Peyer's patch (tissue), 4 donors: ENCODE measurements around the gene PCNX2. TPM values are rescaled to one million over a fixed set of nuclear protein-coding genes. Genes with fewer than 3 reads are reported as not detected.

Experiments
- DNase-seq, 3 donors: peaks; one replicate each; pipeline ENCODE4 v3.0.0-alpha.2; 2017 to 2019
- H3K27ac ChIP-seq, 4 donors: fragments of 200-600 bp; sonication (generic); one replicate each; pipeline ENCODE4 v1.5.1; 2016 to 2019
- H3K27me3 ChIP-seq, 2 donors: fragments of 200-600 bp; sonication (generic); one replicate each; pipeline ENCODE4 v1.5.1; 2019
- H3K36me3 ChIP-seq, 3 donors: fragments of 200-600 bp; sonication (generic); one replicate each; pipeline ENCODE4 v1.5.1; 2016 to 2019
- H3K4me1 ChIP-seq, 4 donors: fragments of 200-600 bp; sonication (generic); one replicate each; pipeline ENCODE4 v1.5.1; 2016 to 2019
- H3K4me3 ChIP-seq, 4 donors: fragments of 200-600 bp; sonication (generic); 1 replicate in 3 of 4; 2 replicates in 1 of 4; pipeline ENCODE4 v1.5.1; 2016 to 2019; ENCODE audit warnings: mild to moderate bottlenecking in 1 of 4
- H3K9me3 ChIP-seq, 4 donors: fragments of 200-600 bp; sonication (generic); one replicate each; pipeline ENCODE4 v1.5.1; 2016 to 2019; ENCODE audit warnings: mild to moderate bottlenecking in 1 of 4
- POLR2A ChIP-seq, 2 donors: fragments of 450-650 bp; IDR thresholded peaks; one replicate each; pipeline ENCODE4 v1.5.1; 2017; ENCODE audit warnings: antibody characterized with exemption in 2 of 2, mild to moderate bottlenecking in 2 of 2, moderate library complexity in 2 of 2
- total RNA-seq, 4 donors: library from RNA; depleted of rRNA; stranded (reverse); fragments of >200 nt; gene quantifications; one replicate each; pipeline ENCODE4 v1.1.0, GENCODE V29; 2016
- TF ChIP-seq, protein P1 (sequence below), 6 experiments: fragments of 450-650 bp in 4 of 6; fragments of 200-600 bp in 2 of 6; sonication (generic) in 1 of 6; IDR thresholded peaks; one replicate each; pipeline ENCODE4 v1.5.1; 2017 to 2019; ENCODE audit warnings: antibody characterized with exemption in 6 of 6, mild to moderate bottlenecking in 3 of 6, moderate library complexity in 1 of 6

PCNX2 gene
- total RNA-seq, 4 donors from 2014 or later = 6.3 to 79.2 (median 18.9) TPM

DNA sequence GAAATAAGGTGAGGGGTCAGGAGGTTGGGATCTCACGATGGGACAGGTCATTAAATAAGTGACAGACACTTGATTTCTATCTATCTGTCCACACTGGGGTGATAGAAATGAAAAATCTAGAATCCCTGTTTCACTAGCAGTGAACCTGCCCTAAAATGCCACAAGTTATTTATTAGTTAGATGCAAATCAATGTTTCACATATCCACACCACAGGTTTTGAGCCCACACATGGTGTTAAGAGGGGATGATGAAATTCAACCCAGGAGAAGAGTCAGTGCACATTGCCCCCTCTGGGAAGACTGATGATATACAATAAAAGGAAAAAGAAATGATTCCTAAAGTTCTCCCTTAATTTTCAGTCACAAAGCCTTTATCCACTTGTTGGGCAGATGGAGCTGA is 355.3 kb downstream of the PCNX2 start:
- no peaks in the 10 kb centered on the region for H3K9me3 ChIP-seq
- no peak overlapping the region for H3K27ac ChIP-seq
- H3K27me3 ChIP-seq = no peaks in the 10 kb centered on the region
- H3K4me3 ChIP-seq = no peak overlapping the region
- no peak for DNase-seq
- no peaks in the 10 kb centered on the region for H3K36me3 ChIP-seq
- no peaks in the 10 kb centered on the region for H3K4me1 ChIP-seq
- TF ChIP-seq, protein P1, sequence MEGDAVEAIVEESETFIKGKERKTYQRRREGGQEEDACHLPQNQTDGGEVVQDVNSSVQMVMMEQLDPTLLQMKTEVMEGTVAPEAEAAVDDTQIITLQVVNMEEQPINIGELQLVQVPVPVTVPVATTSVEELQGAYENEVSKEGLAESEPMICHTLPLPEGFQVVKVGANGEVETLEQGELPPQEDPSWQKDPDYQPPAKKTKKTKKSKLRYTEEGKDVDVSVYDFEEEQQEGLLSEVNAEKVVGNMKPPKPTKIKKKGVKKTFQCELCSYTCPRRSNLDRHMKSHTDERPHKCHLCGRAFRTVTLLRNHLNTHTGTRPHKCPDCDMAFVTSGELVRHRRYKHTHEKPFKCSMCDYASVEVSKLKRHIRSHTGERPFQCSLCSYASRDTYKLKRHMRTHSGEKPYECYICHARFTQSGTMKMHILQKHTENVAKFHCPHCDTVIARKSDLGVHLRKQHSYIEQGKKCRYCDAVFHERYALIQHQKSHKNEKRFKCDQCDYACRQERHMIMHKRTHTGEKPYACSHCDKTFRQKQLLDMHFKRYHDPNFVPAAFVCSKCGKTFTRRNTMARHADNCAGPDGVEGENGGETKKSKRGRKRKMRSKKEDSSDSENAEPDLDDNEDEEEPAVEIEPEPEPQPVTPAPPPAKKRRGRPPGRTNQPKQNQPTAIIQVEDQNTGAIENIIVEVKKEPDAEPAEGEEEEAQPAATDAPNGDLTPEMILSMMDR (IDR thresholded peaks at IDR 0.05) = no peak

DNA sequence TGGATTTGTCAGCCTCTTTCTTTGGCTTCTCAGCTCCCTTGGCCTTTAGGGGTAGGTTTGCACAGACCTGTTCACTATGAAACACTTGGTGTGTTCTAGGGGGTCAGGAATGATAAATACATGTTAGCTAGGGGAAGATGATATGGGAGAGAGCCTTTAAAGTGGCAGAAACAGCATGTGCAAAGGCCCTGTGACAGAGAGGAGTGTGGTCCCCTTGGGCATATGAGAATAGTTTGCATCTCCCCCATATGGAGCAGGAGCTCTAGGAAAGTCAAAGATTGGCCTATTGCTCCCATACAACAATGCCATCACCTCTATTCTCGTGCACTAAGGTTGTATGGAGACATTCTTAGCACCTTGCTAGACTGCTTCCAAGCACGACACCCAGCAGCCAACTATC is 355.8 kb downstream of the PCNX2 start:
- Histone ChIP-seq H3K9me3 (no peaks in the 10 kb centered on the region), H3K27me3 (no peaks in the 10 kb centered on the region), H3K4me3 (no peak overlapping the region), H3K36me3 (no peaks in the 10 kb centered on the region), H3K4me1 (no peaks in the 10 kb centered on the region), H3K27ac (no peak overlapping the region)
- no peak for DNase-seq
- TF ChIP-seq, protein P1 (IDR thresholded peaks at IDR 0.05) = no peak
- TF ChIP-seq POLR2A (IDR thresholded peaks at IDR 0.05) = no peak

DNA sequence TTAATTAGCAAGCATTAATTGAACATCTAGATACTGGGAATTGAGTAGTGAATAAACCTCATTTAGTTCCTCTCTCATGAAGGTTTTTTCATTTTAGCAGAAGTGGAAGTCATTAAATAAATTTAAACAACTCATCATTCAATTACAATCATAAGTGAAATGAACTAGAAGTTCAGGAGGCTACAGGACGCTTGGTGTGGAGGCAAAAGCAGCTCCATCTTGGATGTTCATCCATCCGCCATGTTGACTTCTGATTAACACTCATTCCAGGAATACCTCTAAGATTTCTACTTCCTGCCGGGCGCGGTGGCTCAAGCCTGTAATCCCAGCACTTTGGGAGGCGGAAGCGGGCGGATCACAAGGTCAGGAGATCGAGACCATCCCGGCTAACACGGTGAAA is 356.6 kb downstream of the PCNX2 start:
- TF ChIP-seq, protein P1 (IDR thresholded peaks at IDR 0.05) = no peak
- TF ChIP-seq POLR2A (IDR thresholded peaks at IDR 0.05) = no peak
- Histone ChIP-seq H3K4me3 (no peak overlapping the region), H3K27ac (no peak overlapping the region), H3K27me3 (no peaks in the 10 kb centered on the region), H3K9me3 (no peaks in the 10 kb centered on the region), H3K36me3 (no peaks in the 10 kb centered on the region), H3K4me1 (no peaks in the 10 kb centered on the region)
- DNase-seq = no peak

DNA sequence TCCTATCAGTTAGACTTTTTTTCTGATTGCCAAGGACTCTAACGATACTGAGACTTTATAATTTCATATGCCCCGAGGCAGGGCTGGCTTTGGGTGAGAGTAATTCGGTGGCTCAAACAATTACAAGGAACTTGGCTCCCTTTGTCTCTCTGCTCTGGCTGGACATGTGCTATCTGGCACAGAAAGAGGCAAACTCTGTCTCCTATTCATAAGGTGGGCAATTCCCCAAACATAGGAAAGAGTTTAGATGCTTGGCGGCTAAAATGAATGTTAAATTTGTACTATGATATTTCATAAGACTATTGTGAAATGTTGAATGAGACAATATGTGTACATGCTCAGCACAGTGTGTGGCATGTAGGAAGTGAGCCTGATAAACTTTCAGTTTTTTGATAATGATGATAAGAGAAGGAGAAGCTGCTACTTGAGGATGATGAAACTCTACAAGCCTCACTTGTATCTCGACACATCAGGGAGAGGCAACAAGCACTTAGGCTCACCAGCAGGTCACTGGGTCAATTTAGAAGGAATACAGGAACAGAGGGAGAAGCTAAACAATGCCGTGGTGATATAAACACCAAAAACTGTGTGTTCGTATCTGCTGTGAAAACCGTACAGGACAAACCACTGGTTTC is 357.7 kb downstream of the PCNX2 start:
- no peak for DNase-seq
- no peak overlapping the region for H3K27ac ChIP-seq
- H3K36me3 ChIP-seq = no peaks in the 10 kb centered on the region
- no peak overlapping the region for H3K4me3 ChIP-seq
- H3K27me3 ChIP-seq = no peaks in the 10 kb centered on the region
- no peaks in the 10 kb centered on the region for H3K4me1 ChIP-seq
- TF ChIP-seq, protein P1 (IDR thresholded peaks at IDR 0.05) = no peak
- TF ChIP-seq POLR2A (IDR thresholded peaks at IDR 0.05) = no peak
- no peaks in the 10 kb centered on the region for H3K9me3 ChIP-seq

DNA sequence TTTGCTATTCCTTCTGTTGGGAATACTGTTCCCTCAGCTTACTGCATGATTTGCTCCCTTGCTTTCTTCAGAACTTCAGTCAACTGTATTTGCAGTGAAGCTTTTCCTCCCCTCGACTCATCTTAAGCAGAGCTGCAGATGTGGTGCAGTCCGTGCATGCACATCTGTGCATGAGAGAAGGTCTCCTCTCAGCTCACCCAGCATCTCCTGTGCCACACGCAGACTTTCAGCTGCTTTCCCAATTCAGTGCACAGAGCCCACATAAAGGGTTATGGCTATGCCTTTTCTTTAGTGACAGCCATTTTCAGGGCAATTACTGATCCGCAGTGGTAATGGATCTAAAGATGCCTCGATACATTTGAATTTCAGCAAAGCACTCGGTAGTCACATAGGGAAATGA is 358.6 kb downstream of the PCNX2 start:
- no peak for DNase-seq
- no peaks in the 10 kb centered on the region for H3K36me3 ChIP-seq
- no peaks in the 10 kb centered on the region for H3K9me3 ChIP-seq
- TF ChIP-seq POLR2A (IDR thresholded peaks at IDR 0.05) = no peak
- TF ChIP-seq, protein P1 (IDR thresholded peaks at IDR 0.05) = no peak
- H3K4me1 ChIP-seq = no peaks in the 10 kb centered on the region
- H3K4me3 ChIP-seq = no peak overlapping the region
- no peak overlapping the region for H3K27ac ChIP-seq
- no peaks in the 10 kb centered on the region for H3K27me3 ChIP-seq

Other genes with a start within 250 kb of the PCNX2 start
- gene MAP3K21, start 32.0 kb upstream of the PCNX2 start, total RNA-seq = 10 to 100 TPM; 14.9 to 54.4 (median 34.2) TPM